HUES48 (cell line): ENCODE results near the gene ACOT11.
"Not testable (repeated sequence)": the region's sequence is repeated elsewhere in the genome, so short reads cannot be mapped to it uniquely, and the experiment has no call there.

ENCODE experiments used
- H3K27ac ChIP-seq: one replicate; pipeline ENCODE4 v1.7.0; 2013; ENCODE audit warnings: low read depth, low read length, inconsistent platforms
- H3K27me3 ChIP-seq: 2 replicates; pipeline ENCODE4 v1.6.1; 2013; ENCODE audit warnings: mild to moderate bottlenecking, low read length; ENCODE audit not compliant: control insufficient read depth, insufficient read depth
- H3K36me3 ChIP-seq: 2 replicates; pipeline ENCODE4 v1.6.1; 2013; ENCODE audit warnings: low read length; ENCODE audit not compliant: control insufficient read depth, insufficient read depth
- H3K4me1 ChIP-seq: 2 replicates; pipeline ENCODE4 v1.6.1; 2013; ENCODE audit warnings: mild to moderate bottlenecking, low read length; ENCODE audit not compliant: control insufficient read depth, insufficient read depth
- H3K4me3 ChIP-seq: 2 replicates; pipeline ENCODE4 v1.5.1; 2013; ENCODE audit warnings: mild to moderate bottlenecking, low read depth, low read length
- H3K9ac ChIP-seq: 2 replicates; pipeline ENCODE4 v1.6.1; 2013; ENCODE audit warnings: mild to moderate bottlenecking, low read depth, low read length, moderate library complexity
- H3K9me3 ChIP-seq: 2 replicates; pipeline ENCODE4 v1.6.1; 2013; ENCODE audit warnings: low read length; ENCODE audit not compliant: control insufficient read depth, insufficient read depth

Gene ACOT11

DNA sequence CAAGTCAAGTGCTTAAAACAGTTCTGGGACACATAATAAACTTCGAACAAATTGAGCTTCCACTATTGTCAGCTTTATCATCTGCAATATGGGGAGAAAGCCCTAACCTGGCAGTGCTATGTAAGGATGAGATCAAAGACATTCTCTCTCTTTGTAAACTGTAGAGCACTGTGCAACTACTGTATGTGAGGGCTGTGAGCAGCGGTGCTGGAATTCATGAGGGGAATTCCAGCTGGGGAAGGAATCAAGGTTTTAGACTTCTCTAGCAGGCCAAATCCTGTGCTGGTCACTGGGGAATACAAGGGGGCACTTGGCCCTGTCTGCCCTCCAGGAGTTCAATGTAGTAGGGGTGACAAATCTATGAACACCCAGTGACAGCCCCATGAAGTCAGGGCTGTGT, 66.0 kb downstream of the ACOT11 start:
- Histone ChIP-seq H3K27me3 (no peaks in the 10 kb centered on the region), H3K4me3 (no peak overlapping the region), H3K36me3 (no peaks in the 10 kb centered on the region)

DNA sequence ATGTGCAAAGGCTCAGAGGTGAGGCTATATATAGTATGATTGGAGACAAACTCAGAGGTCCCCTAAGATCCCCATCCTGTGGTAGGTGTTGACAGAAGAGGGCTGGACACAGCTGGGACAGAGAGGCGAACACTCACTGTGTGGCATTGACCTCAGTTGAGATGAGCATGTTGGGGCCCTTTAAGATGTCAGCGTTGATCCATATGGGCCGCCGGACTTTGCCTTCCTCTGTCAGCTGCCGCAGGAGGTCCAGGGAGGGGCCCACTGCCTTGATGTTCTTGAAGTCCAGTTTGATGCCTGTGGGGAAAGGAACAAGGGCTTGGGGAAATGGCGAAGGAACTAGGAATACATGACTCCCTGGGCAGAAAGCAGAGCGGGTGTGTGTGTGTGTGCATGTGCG, 66.5 kb downstream of the ACOT11 start:
- Histone ChIP-seq H3K9ac (no peak overlapping the region), H3K27me3 (no peaks in the 10 kb centered on the region), H3K36me3 (no peaks in the 10 kb centered on the region), H3K27ac (no peak overlapping the region), H3K4me3 (no peak overlapping the region), H3K9me3 (no peaks in the 10 kb centered on the region), H3K4me1 (peaks cover 4% of the 10 kb centered on the region; the same call in 1 of the 2 replicates)

More for the DNA sequence above, 66.0 kb downstream of the ACOT11 start:
- H3K4me1 ChIP-seq, result peaks cover 4% of the 10 kb centered on the region; the same call in 1 of the 2 replicates
- no peak overlapping the region for H3K27ac ChIP-seq
- no peak overlapping the region for H3K9ac ChIP-seq
- no peaks in the 10 kb centered on the region for H3K9me3 ChIP-seq

DNA sequence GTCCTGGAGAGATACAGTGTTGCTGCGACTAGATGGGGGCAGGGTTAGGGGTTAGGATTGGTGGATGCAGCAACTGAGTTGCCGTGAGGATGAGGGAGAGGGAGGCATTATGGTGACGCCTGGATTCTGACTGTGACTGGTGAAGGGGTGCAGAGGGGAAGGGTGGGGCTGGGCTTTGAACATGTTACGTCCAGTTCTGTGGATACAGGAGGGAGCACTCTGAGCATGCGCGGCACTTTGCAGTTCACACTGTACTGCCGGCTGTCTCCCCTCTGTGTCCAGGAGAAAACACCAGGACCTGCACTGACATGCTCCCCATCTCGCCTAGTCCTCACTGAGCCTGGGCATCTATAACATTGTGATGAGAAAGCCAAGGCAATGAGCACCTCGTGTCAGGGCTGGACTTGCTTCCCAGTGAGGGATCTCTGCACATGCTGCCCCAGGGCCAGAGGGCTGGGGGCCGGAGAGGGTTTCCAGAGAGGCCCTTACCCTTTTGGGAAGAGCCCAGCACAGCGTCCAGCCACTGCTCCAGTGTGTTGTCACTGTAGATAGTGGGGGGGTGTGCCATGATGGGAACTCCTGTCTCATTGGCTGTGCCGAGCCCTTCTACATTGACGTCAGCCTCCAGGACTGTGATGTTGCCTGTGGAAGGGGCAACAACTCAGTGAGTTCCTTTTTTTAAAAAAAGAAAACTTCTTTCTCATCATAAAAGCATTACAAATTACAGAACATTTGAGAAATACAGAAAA, 67.7 kb downstream of the ACOT11 start:
- H3K4me3 ChIP-seq, result no peak overlapping the region
- no peaks in the 10 kb centered on the region for H3K9me3 ChIP-seq
- no peaks in the 10 kb centered on the region; the same call in 1 of the 2 replicates for H3K4me1 ChIP-seq
- H3K27ac ChIP-seq, result no peak overlapping the region
- H3K27me3 ChIP-seq, result no peaks in the 10 kb centered on the region
- H3K9ac ChIP-seq, result no peak overlapping the region
- H3K36me3 ChIP-seq, result no peaks in the 10 kb centered on the region

DNA sequence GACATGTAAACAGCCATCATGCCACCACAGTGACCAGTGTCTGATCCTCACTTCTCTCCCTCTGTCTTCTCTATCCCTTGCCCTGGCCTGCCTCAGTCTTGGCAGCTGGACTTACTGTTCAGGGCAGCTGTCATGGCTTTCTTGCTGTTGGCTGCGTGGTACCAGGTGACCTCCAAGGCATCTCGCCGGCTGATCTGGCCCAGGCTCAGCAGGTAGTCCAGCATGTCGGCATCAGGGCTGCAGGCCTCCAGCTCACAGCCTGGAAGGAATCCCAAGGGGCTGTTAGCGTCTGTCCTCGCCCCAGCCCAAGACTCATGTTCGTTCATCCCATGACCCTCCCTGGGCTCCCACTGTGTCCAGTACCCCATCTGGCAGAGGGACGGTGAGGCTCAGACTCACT, 71.7 kb downstream of the ACOT11 start:
- Histone ChIP-seq H3K27ac (no peak overlapping the region), H3K4me3 (no peak overlapping the region), H3K36me3 (no peaks in the 10 kb centered on the region), H3K9ac (no peak overlapping the region), H3K27me3 (no peaks in the 10 kb centered on the region), H3K4me1 (no peaks in the 10 kb centered on the region), H3K9me3 (no peaks in the 10 kb centered on the region)

DNA sequence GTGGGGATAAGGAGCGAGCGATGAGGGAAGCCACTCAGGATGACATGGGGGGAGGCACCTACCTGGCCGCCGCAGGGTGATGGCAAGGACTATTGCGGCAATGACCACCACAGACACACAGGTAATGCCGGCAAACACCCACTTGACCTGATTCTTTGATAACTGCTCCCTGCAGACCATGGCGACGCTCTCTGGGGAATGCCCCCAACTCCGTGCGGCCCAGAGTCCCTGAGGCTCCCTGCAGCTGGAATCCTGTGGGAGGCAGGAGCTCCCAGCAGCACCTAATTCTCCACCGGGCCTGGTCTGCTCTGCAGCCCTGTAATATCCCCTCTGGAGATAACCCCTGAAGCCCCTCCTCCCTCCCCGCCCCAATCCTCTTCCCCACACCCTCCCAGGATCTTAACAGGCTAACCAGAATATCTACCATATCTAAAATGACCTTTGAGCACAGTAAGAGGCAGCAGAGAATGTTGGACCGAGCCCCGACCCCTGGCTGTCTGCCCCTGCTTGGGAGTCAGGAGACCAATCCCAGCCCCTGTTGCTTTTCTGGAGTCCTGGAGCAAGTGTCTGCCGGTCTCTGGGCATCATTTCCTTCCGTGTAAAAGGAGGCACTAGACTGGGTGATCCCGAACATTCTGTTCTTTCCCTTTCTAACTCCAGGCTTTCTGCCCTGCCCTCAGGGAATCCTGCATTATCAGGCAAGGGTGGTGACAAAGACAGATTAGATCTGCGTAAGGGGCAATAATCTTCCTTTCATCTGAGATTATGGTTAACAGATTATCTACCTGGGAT, 75.4 kb downstream of the ACOT11 start, which contains the start of gene FAM151A:
Gene FAM151A, minus strand, starts transcription at position 310 of the 792 bp plus-strand sequence. Its CDS starts 130 bp downstream, at position 180.
- Histone ChIP-seq H3K9ac (no peak within 1 kb of the TSS), H3K27me3 (no peaks in the 10 kb centered on the region), H3K36me3 (no peaks in the 10 kb centered on the region), H3K4me3 (no peak within 1 kb of the TSS), H3K4me1 (no peaks in the 10 kb centered on the region), H3K27ac (no peak within 1 kb of the TSS), H3K9me3 (no peaks in the 10 kb centered on the region)

DNA sequence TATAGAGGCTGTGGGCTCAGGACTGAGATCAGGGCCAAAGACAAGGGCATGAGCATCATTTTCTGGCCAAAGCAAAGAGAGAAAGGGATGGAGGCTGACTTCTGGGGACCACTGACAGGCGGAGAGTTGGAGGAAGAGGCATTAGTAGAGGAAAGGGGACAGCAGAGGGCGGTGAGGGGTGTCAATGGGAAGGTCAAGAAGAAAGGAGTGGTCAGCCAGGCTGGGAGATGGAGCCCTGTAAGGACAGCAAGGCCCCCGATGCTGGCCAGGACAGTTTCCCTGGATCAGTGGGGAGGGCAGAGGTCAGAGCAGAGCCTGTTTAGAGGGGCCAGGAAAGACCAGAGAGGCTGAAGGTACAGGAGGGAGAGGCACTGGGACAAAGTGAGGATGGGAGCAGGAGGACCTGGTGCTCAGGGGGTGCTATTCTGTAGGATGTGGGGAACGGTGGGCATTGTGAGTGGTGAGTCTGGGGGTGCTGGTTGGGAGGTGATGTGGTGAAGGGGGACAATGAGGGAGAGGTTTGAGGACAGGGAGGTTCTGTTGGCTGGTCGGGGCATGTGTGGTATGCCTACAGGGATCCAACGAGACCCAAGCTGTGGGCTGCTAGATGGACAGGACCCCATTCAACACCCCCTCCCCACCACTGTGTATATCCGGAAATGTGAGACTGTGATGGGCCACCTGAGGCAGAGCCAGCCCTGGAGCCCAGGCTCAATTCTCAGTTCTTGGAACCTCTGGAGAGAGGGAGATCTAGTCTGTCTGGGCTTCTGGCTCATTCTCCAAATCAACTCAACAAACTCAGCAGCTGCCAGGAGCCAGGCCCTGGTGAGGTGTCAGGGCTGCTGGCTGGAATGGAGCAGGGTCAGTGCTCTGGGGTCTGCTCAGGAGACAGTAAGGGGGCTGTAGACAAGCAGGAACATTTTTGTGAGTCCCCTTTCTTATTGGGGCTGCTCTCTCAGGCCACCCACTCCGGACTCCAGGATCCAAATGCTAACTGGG, 76.7 kb downstream of the ACOT11 start:
- Histone ChIP-seq H3K9ac (no peak overlapping the region), H3K9me3 (no peaks in the 10 kb centered on the region), H3K27me3 (no peaks in the 10 kb centered on the region), H3K36me3 (no peaks in the 10 kb centered on the region), H3K4me1 (no peaks in the 10 kb centered on the region), H3K27ac (no peak overlapping the region), H3K4me3 (no peak overlapping the region)

DNA sequence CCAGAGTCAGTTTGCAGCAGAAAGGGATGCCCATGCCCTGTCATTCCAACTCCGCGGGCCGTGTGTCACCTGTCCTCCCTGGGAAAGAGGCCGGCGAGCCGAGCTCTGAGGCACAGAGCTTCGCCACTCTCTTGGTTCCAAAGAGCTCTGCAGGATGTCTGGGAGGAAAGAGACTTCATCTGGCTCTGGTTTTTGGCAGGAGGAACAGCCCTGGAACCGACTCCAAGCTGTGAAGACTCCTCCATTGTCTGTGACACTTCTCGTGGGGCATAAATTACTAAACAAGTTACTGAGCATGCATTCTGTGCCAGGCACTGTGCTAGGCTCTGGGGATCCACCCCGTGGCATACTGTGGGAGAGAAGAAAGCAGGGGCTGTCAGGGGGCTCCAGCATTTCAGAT, 79.2 kb downstream of the ACOT11 start:
- Histone ChIP-seq H3K9ac (no peak overlapping the region), H3K27me3 (no peaks in the 10 kb centered on the region), H3K36me3 (no peaks in the 10 kb centered on the region), H3K27ac (no peak overlapping the region), H3K9me3 (no peaks in the 10 kb centered on the region), H3K4me1 (no peaks in the 10 kb centered on the region), H3K4me3 (no peak overlapping the region)

DNA sequence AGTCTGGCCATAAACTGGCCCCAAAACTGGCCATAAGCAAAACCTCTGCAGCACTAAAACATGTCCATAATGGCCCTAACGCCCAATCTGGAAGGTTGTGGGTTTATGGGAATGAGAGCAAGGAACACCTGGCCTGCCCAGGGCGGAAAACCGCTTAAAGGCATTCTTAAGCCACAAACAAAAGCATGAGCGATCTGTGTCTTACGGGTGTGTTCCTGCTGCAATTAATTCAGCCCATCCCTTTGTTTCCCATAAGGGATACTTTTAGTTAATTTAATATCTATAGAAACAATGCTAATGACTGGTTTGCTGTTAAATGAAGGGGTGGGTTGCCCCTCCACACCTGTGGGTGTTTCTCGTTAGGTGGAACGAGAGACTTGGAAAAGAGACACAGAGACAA, 87.8 kb downstream of the ACOT11 start:
- H3K36me3 ChIP-seq, H3K9ac ChIP-seq, H3K27ac ChIP-seq, H3K4me3 ChIP-seq, H3K9me3 ChIP-seq, H3K27me3 ChIP-seq, H3K4me1 ChIP-seq: not testable (repeated sequence)

DNA sequence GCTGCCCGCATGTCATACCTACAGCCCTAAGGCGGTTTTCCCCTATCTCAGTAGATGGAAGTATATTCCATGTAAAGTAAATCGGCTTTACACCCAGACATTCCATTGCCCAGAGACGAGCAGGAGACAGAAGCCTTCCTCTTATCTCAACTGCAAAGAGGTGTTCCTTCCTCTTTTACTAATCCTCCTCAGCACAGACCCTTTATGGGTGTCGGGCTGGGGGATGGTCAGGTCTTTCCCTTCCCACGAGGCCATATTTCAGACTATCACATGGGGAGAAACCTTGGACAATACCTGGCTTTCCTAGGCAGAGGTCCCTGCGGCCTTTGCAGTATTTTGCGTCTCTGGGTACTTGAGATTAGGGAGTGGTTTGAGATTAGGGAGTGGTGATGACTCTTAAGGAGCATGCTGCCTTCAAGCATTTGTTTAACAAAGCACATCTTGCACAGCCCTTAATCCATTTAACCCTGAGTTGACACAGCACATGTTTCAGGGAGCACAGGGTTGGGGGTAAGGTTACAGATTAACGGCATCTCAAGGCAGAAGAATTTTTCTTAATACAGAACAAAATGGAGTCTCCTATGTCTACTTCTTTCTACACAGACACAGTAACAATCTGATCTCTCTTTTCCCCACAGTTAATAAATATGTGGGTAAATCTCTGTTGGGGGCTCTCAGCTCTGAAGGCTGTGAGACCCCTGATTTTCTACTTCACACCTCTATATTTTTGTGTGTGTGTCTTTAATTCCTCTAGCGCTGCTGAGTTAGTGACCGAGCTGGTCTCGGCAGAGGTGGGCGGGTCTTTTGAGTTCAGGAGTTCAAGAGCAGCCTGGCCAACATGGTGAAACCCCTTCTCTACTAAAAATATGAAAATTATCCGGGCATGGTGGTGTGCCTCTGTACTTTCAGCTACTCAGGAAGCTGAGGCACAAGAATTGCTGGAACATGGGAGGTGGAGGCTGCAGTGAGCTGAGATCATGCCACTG, 88.7 kb downstream of the ACOT11 start:
- H3K27me3 ChIP-seq, H3K27ac ChIP-seq, H3K9ac ChIP-seq, H3K36me3 ChIP-seq, H3K4me3 ChIP-seq, H3K9me3 ChIP-seq, H3K4me1 ChIP-seq: not testable (repeated sequence)

DNA sequence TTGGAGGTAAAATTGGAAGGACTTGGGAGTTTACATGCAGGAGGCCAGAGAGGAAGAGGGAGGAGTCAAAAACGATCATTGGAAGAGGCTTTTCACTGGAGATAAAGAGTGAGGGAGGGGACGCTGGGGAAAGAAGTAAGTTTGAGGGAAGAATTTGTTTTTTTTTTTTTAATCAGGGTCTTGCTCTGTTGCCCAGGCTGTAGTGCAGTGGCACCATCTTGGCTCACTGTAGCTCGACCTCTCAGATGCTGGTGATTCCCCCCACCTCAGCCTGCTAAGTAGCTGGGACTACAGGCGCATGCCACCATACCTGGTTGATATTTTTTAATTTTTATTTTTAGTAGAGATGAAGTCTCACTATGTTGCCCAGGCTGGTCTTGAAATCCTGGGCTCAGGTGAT, 92.3 kb downstream of the ACOT11 start:
- no peak overlapping the region for H3K27ac ChIP-seq
- no peaks in the 10 kb centered on the region for H3K36me3 ChIP-seq
- H3K27me3 ChIP-seq, result no peaks in the 10 kb centered on the region
- no peaks in the 10 kb centered on the region for H3K4me1 ChIP-seq
- H3K9me3 ChIP-seq, result peaks cover 6% of the 10 kb centered on the region; the same call in 1 of the 2 replicates
- no peak overlapping the region for H3K4me3 ChIP-seq
- no peak overlapping the region for H3K9ac ChIP-seq
